Astrocyte (in vitro differentiated cells and primary cell): ENCODE measurements around the gene LARGE1. TPM values are rescaled to one million over a fixed set of nuclear protein-coding genes. Genes with fewer than 3 reads are reported as not detected.

Source experiments
- DNase-seq: peaks from one replicate; pipeline ENCODE4 v3.0.0-alpha.2; 2010; ENCODE audit warnings: low read depth
- FAIRE-seq: peaks from 2 replicates; lab custom pipeline; 2011; peaks lifted over from hg19 to GRCh38; lab: Jason Lieb, UNC
- H2AFZ ChIP-seq: 2 replicates; pipeline ENCODE4 v1.6.0; 2012; ENCODE audit warnings: low read depth, low read length, inconsistent platforms
- H3K27ac ChIP-seq: 2 replicates; pipeline ENCODE4 v1.5.1; 2011; ENCODE audit warnings: low read depth, low read length, inconsistent platforms
- H3K27me3 ChIP-seq: 2 replicates; pipeline ENCODE4 v1.6.0; 2011; ENCODE audit warnings: low read length, inconsistent platforms; ENCODE audit not compliant: insufficient read depth
- H3K36me3 ChIP-seq: 2 replicates; pipeline ENCODE4 v1.5.1; 2011; ENCODE audit warnings: low read length, inconsistent platforms; ENCODE audit not compliant: insufficient read depth
- H3K4me1 ChIP-seq: 2 replicates; pipeline ENCODE4 v1.5.1; 2011; ENCODE audit warnings: low read length, inconsistent platforms; ENCODE audit not compliant: insufficient read depth
- H3K4me2 ChIP-seq: 2 replicates; pipeline ENCODE4 v1.6.0; 2012; ENCODE audit warnings: low read length, inconsistent platforms
- H3K4me3 ChIP-seq: 2 replicates; pipeline ENCODE4 v1.5.1; 2011; ENCODE audit warnings: low read depth, mild to moderate bottlenecking, low read length, inconsistent platforms; ENCODE audit not compliant: insufficient read depth
- H3K79me2 ChIP-seq: 2 replicates; pipeline ENCODE4 v1.6.0; 2012; ENCODE audit warnings: mild to moderate bottlenecking, low read length, inconsistent platforms; ENCODE audit not compliant: insufficient read depth
- H3K9ac ChIP-seq: 2 replicates; pipeline ENCODE4 v1.6.0; 2012; ENCODE audit warnings: mild to moderate bottlenecking, low read length, inconsistent platforms
- H3K9me3 ChIP-seq: 2 replicates; pipeline ENCODE4 v1.5.1; 2012; ENCODE audit warnings: low read depth, mild to moderate bottlenecking, low read length, inconsistent platforms; ENCODE audit not compliant: insufficient read depth
- H4K20me1 ChIP-seq: 2 replicates; pipeline ENCODE4 v1.6.0; 2012; ENCODE audit warnings: low read length, inconsistent platforms; ENCODE audit not compliant: insufficient read depth
- H3K27ac Mint-ChIP-seq: one replicate; pipeline ENCODE4 v1.8.0; 2021; ENCODE audit warnings: mild to moderate bottlenecking, mixed read lengths; ENCODE audit not compliant: unreplicated experiment
- H3K27me3 Mint-ChIP-seq: one replicate; pipeline ENCODE4 v1.8.0; 2021; ENCODE audit warnings: low read depth, mixed read lengths; ENCODE audit not compliant: unreplicated experiment
- H3K36me3 Mint-ChIP-seq: one replicate; pipeline ENCODE4 v1.8.0; 2021; ENCODE audit warnings: low read depth, mixed read lengths; ENCODE audit not compliant: unreplicated experiment
- H3K4me1 Mint-ChIP-seq: one replicate; pipeline ENCODE4 v1.8.0; 2021; ENCODE audit warnings: low read depth, mixed read lengths; ENCODE audit not compliant: unreplicated experiment
- H3K4me3 Mint-ChIP-seq: one replicate; pipeline ENCODE4 v1.8.0; 2021; ENCODE audit warnings: mild to moderate bottlenecking, moderate library complexity, mixed read lengths; ENCODE audit not compliant: unreplicated experiment
- H3K9me3 Mint-ChIP-seq: one replicate; pipeline ENCODE4 v1.8.0; 2021; ENCODE audit warnings: mild to moderate bottlenecking, mixed read lengths; ENCODE audit not compliant: unreplicated experiment
- EZH2 ChIP-seq: IDR thresholded peaks from 2 replicates; pipeline ENCODE4 v1.6.1; 2012; ENCODE audit warnings: mild to moderate bottlenecking, low read length, inconsistent platforms; ENCODE audit not compliant: insufficient read depth
- total RNA-seq: library from RNA; stranded (reverse); gene quantifications from 2 replicates; pipeline ENCODE4 v1.2.1, GENCODE V29; 2021
- TF ChIP-seq, protein P1 (sequence below): IDR thresholded peaks from 2 replicates; pipeline ENCODE4 v1.5.1; 2011; ENCODE audit warnings: low read depth, mild to moderate bottlenecking, inconsistent platforms, low read length, moderate library complexity; ENCODE audit not compliant: insufficient read depth

LARGE1 gene
- total RNA-seq, 1 donor from 2014 or later, result 92.6 TPM

DNA sequence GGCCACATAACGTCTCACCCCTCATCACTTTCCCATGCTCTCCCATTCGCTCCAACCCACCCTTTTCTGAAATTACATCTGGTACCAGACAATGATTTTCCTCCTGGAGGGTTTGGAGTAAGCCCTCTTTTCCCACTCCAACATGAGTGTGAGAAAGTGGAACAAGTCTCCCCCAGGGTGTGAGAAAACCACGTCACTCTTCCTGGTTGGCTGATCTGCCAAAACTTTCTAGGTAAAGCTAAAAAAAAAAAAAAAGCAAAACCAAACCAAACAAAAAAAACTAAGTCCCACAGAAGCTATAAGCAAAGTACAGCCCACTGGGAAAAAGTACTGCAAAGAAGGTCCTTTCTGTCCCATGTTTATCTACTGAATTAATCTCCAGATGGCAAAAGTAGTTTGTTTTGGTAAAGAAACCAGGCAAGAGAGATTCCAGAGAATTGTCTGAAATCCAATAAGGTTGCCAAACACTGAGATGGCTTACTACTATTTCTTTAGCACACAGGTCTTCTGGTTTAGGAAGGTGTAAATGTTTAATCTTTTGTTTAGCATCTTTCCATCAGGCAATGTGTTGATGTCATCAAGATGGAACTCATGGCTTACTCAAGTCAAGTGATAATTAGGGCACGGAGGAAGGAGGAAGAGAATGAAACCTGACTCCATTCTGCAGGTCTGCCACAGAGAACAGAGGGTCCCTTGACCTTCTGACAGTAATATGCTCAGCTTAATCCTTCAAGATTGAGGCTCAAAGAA, 395.6 kb downstream of the LARGE1 start:
- DNase-seq (no peak), FAIRE-seq (no peak)
- Histone ChIP-seq H4K20me1 (peaks cover 3% of the 10 kb centered on the region), H3K4me2 (no peak overlapping the region), H2AFZ (no peak overlapping the region), H3K4me3 (no peak overlapping the region), H3K4me1 (peaks cover 6% of the 10 kb centered on the region), H3K79me2 (no peaks in the 10 kb centered on the region), H3K9me3 (no peaks in the 10 kb centered on the region), H3K9ac (no peak overlapping the region), H3K27me3 (no peaks in the 10 kb centered on the region), H3K36me3 (no peaks in the 10 kb centered on the region), H3K27ac (no peak overlapping the region)
- no peak for TF ChIP-seq EZH2
- TF ChIP-seq, protein P1, sequence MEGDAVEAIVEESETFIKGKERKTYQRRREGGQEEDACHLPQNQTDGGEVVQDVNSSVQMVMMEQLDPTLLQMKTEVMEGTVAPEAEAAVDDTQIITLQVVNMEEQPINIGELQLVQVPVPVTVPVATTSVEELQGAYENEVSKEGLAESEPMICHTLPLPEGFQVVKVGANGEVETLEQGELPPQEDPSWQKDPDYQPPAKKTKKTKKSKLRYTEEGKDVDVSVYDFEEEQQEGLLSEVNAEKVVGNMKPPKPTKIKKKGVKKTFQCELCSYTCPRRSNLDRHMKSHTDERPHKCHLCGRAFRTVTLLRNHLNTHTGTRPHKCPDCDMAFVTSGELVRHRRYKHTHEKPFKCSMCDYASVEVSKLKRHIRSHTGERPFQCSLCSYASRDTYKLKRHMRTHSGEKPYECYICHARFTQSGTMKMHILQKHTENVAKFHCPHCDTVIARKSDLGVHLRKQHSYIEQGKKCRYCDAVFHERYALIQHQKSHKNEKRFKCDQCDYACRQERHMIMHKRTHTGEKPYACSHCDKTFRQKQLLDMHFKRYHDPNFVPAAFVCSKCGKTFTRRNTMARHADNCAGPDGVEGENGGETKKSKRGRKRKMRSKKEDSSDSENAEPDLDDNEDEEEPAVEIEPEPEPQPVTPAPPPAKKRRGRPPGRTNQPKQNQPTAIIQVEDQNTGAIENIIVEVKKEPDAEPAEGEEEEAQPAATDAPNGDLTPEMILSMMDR, result no peak
- H3K9me3 Mint-ChIP-seq, result no peaks in the 10 kb centered on the region
- peaks cover 6% of the 10 kb centered on the region for H3K36me3 Mint-ChIP-seq
- H3K27me3 Mint-ChIP-seq, result no peaks in the 10 kb centered on the region
- H3K27ac Mint-ChIP-seq, result no peak overlapping the region
- peaks cover 11% of the 10 kb centered on the region for H3K4me1 Mint-ChIP-seq
- no peak overlapping the region for H3K4me3 Mint-ChIP-seq

DNA sequence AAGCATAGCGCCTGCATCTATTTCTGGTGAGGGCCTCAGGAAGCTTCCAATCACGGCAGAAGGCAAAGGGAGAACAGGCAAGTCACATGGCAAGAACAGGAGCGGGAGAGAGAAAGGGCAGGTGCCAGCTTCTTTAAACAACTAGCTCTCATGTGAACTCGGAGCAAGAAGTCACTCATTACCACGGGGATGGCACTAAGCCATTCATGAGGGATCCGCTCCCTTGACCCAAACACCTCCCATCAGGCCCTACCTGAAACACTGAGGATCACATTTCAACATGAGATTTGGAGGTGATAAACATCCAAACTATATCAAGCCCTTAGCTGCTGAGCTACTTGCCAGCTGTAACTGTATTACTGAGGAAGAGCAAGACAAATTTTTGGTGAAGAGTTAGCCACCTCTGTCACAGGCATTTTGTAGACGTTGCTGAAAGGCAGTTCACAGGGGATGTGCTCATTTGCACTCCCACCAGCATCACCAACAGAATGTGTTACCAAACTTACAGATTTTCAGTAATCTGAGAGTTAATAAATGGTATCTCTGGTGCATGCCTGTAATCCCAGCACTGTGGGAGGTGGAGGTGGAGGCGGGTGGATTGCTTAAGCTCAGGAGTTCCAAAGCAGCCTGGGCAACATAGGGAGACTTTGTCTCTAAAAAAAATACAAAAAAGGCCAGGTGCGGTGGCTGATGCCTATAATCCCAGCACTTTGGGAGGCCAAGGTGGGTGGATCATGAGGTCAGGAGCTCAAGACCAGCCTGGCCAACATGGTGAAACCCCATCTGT, 398.2 kb downstream of the LARGE1 start:
- no peaks in the 10 kb centered on the region for H3K27me3 Mint-ChIP-seq
- peaks cover 5% of the 10 kb centered on the region for H3K36me3 Mint-ChIP-seq
- Histone ChIP-seq H3K4me3 (no peak overlapping the region), H3K4me1 (no peaks in the 10 kb centered on the region), H3K4me2 (no peak overlapping the region), H3K9ac (no peak overlapping the region), H3K27ac (no peak overlapping the region), H3K27me3 (no peaks in the 10 kb centered on the region), H3K9me3 (no peaks in the 10 kb centered on the region), H3K36me3 (no peaks in the 10 kb centered on the region), H3K79me2 (no peaks in the 10 kb centered on the region), H4K20me1 (peaks cover 3% of the 10 kb centered on the region), H2AFZ (no peak overlapping the region)
- H3K4me1 Mint-ChIP-seq, result peaks cover 13% of the 10 kb centered on the region
- no peak overlapping the region for H3K27ac Mint-ChIP-seq
- H3K4me3 Mint-ChIP-seq, result no peak overlapping the region
- no peaks in the 10 kb centered on the region for H3K9me3 Mint-ChIP-seq
- no peak for DNase-seq
- TF ChIP-seq, protein P1, result no peak
- TF ChIP-seq EZH2, result no peak
- FAIRE-seq, result no peak
